OCI-LY1 (cell line): ENCODE measurements around the gene TSHR.

ENCODE experiments used
- H2AFZ ChIP-seq: fragments of 200-600 bp; sonication (generic), shearing (Covaris generic); 2 replicates; pipeline ENCODE4 v1.6.0; 2014; ENCODE audit warnings: antibody characterized with exemption, mild to moderate bottlenecking, low read length
- H3F3A ChIP-seq: fragments of 200-600 bp; sonication (generic), shearing (Covaris generic); 2 replicates; pipeline ENCODE4 v1.6.0; 2014; ENCODE audit warnings: mild to moderate bottlenecking, antibody characterized with exemption, low read length, moderate library complexity; ENCODE audit not compliant: insufficient read depth
- H3K27ac ChIP-seq: fragments of 200-600 bp; sonication (generic); 2 replicates; pipeline ENCODE4 v1.5.1; 2014; ENCODE audit warnings: low read length, mixed run types, mild to moderate bottlenecking, low read depth; ENCODE audit not compliant: poor library complexity, severe bottlenecking
- H3K27me3 ChIP-seq: fragments of 200-600 bp; sonication (generic); 2 replicates; pipeline ENCODE4 v1.6.0; 2014; ENCODE audit warnings: antibody characterized with exemption, mild to moderate bottlenecking, low read length, moderate library complexity; ENCODE audit not compliant: insufficient read depth
- H3K36me3 ChIP-seq: fragments of 200-600 bp; sonication (generic); 2 replicates; pipeline ENCODE4 v1.6.1; 2014; ENCODE audit warnings: mild to moderate bottlenecking, antibody characterized with exemption, low read length, moderate library complexity, mixed read lengths; ENCODE audit not compliant: insufficient read depth
- H3K4me1 ChIP-seq: fragments of 200-600 bp; sonication (generic); 2 replicates; pipeline ENCODE4 v1.5.1; 2014; ENCODE audit warnings: mild to moderate bottlenecking, low read length, moderate library complexity; ENCODE audit not compliant: insufficient read depth, severe bottlenecking
- H3K4me2 ChIP-seq: fragments of 200-600 bp; sonication (generic), shearing (Covaris generic); 2 replicates; pipeline ENCODE4 v1.6.1; 2014; ENCODE audit warnings: low read length
- H3K4me3 ChIP-seq: fragments of 200-600 bp; sonication (generic); 2 replicates; pipeline ENCODE4 v1.5.1; 2014; ENCODE audit warnings: low read length, low read depth, mild to moderate bottlenecking, mixed read lengths; ENCODE audit not compliant: poor library complexity, severe bottlenecking
- H3K79me2 ChIP-seq: fragments of 200-600 bp; shearing (Covaris generic); 2 replicates; pipeline ENCODE4 v1.6.1; 2016; ENCODE audit warnings: mixed run types, low read length, mixed read lengths; ENCODE audit not compliant: insufficient read depth
- H3K9ac ChIP-seq: fragments of 200-600 bp; sonication (generic), shearing (Covaris generic); 2 replicates; pipeline ENCODE4 v1.6.1; 2014; ENCODE audit warnings: mild to moderate bottlenecking, low read length, mixed read lengths
- H3K9me2 ChIP-seq: fragments of 200-600 bp; sonication (generic), shearing (Covaris generic); 2 replicates; pipeline ENCODE4 v1.6.1; 2014; ENCODE audit warnings: low read depth, mild to moderate bottlenecking, low read length, mixed read lengths
- H3K9me3 ChIP-seq: fragments of 200-600 bp; shearing (Covaris generic); 2 replicates; pipeline ENCODE4 v1.6.1; 2014; ENCODE audit warnings: low read length, mixed read lengths
- H4K20me1 ChIP-seq: fragments of 200-600 bp; sonication (generic), shearing (Covaris generic); 2 replicates; pipeline ENCODE4 v1.6.0; 2016; ENCODE audit warnings: mild to moderate bottlenecking, low read length; ENCODE audit not compliant: insufficient read depth
- CTCF ChIP-seq: fragments of 200-600 bp; sonication (generic), shearing (Covaris generic); IDR thresholded peaks from 2 replicates; pipeline ENCODE4 v1.5.1; 2017; ENCODE audit warnings: mild to moderate bottlenecking, antibody characterized with exemption, low read length, moderate library complexity, mixed read lengths
- EZH2 ChIP-seq: fragments of 200-600 bp; sonication (generic), shearing (Covaris generic); IDR thresholded peaks from 2 replicates; pipeline ENCODE4 v1.8.0; 2017; ENCODE audit warnings: borderline replicate concordance, mixed run types, mild to moderate bottlenecking, antibody characterized with exemption, low read length, moderate library complexity, mixed read lengths

The TSHR gene

GRCh38 chr14:81144824-81145603 lies 189.6 kb downstream of the TSHR start:
- Histone ChIP-seq H3K4me2 (no peak overlapping the region), H3K27ac (no peak overlapping the region), H3K36me3 (no peaks in the 10 kb centered on the region), H3K9me3 (no peaks in the 10 kb centered on the region), H3K9me2 (no peaks in the 10 kb centered on the region), H3F3A (no peaks in the 10 kb centered on the region), H3K4me1 (peaks cover 4% of the 10 kb centered on the region), H3K27me3 (no peaks in the 10 kb centered on the region), H2AFZ (no peak overlapping the region), H3K4me3 (no peak overlapping the region), H4K20me1 (no peaks in the 10 kb centered on the region), H3K79me2 (no peaks in the 10 kb centered on the region), H3K9ac (no peak overlapping the region)
- TF ChIP-seq CTCF, result no peak
- no peak for TF ChIP-seq EZH2

GRCh38 chr14:81147140-81147897 lies 191.9 kb downstream of the TSHR start:
- H3K9ac ChIP-seq, result no peak overlapping the region

GRCh38 chr14:81148635-81149034 lies 193.2 kb downstream of the TSHR start:
- Histone ChIP-seq H3K4me1 (peaks cover 4% of the 10 kb centered on the region), H3K9ac (no peak overlapping the region)
- TF ChIP-seq EZH2 (no peak), CTCF (no peak)

More at GRCh38 chr14:81147140-81147897, 191.9 kb downstream of the TSHR start:
- H3K4me3 ChIP-seq, result no peak overlapping the region
- H3K27ac ChIP-seq, result no peak overlapping the region
- peaks cover 4% of the 10 kb centered on the region for H3K4me1 ChIP-seq
- H3K9me2 ChIP-seq, result no peaks in the 10 kb centered on the region
- H2AFZ ChIP-seq, result no peak overlapping the region
- H4K20me1 ChIP-seq, result no peaks in the 10 kb centered on the region
- no peaks in the 10 kb centered on the region for H3F3A ChIP-seq
- H3K27me3 ChIP-seq, result no peaks in the 10 kb centered on the region
- no peaks in the 10 kb centered on the region for H3K79me2 ChIP-seq
- no peaks in the 10 kb centered on the region for H3K36me3 ChIP-seq
- no peak for TF ChIP-seq EZH2
- TF ChIP-seq CTCF, result no peak
- H3K9me3 ChIP-seq, result no peaks in the 10 kb centered on the region
- no peak overlapping the region for H3K4me2 ChIP-seq

More at GRCh38 chr14:81148635-81149034, 193.2 kb downstream of the TSHR start:
- Histone ChIP-seq H3F3A (no peaks in the 10 kb centered on the region), H3K36me3 (no peaks in the 10 kb centered on the region), H4K20me1 (no peaks in the 10 kb centered on the region), H3K9me3 (no peaks in the 10 kb centered on the region), H3K4me2 (no peak overlapping the region), H3K79me2 (no peaks in the 10 kb centered on the region), H3K27me3 (no peaks in the 10 kb centered on the region), H3K4me3 (no peak overlapping the region), H3K9me2 (no peaks in the 10 kb centered on the region), H2AFZ (no peak overlapping the region), H3K27ac (no peak overlapping the region)
